Pancreas (tissue), 10 donors: Measurements from ENCODE around the gene ABR. TPM values are rescaled to one million over a fixed set of nuclear protein-coding genes. Genes with fewer than 3 reads are reported as not detected.

ENCODE experiments used
- ATAC-seq, 4 donors: fragments of 200-7000 bp; cut with Tn5 transposase; one replicate each; pipeline versions ENCODE4 v1.8.0 to v1.9.1; 2020; ENCODE audit warnings: mild to moderate bottlenecking in 4 of 4, moderate library complexity in 4 of 4
- DNase-seq, 6 donors: peaks; one replicate each; pipeline ENCODE4 v3.0.0-alpha.2; 2020
- FAIRE-seq: peaks from 2 replicates; lab custom pipeline; 2012; peaks lifted over from hg19 to GRCh38; lab: Jason Lieb, UNC
- H3K27ac ChIP-seq, 4 donors: fragments of 200-600 bp; sonication (generic); 1 replicate in 3 of 4; 2 replicates in 1 of 4; pipeline versions ENCODE4 v1.5.0 to v1.8.0; 2020
- H3K27me3 ChIP-seq, 4 donors: fragments of 200-600 bp; one replicate each; pipeline ENCODE4 v1.8.0; 2021
- H3K36me3 ChIP-seq, 3 donors: fragments of 200-600 bp; sonication (generic) in 1 of 3; one replicate each; pipeline versions ENCODE4 v1.5.0 to v1.8.0; 2020 to 2021
- H3K4me1 ChIP-seq, 3 donors: fragments of 200-600 bp; one replicate each; pipeline ENCODE4 v1.8.0; 2021
- H3K4me3 ChIP-seq, 4 donors: fragments of 200-600 bp; sonication (generic) in 2 of 4; one replicate each; pipeline versions ENCODE4 v1.5.0 to v1.8.0; 2020 to 2021
- H3K9me3 ChIP-seq, 4 donors: fragments of 200-600 bp; one replicate each; pipeline ENCODE4 v1.8.0; 2021
- CTCF ChIP-seq, 4 donors: fragments of 200-600 bp; sonication (generic) in 3 of 4; IDR thresholded peaks; one replicate each; pipeline versions ENCODE4 v1.5.0 to v1.8.0; 2021; ENCODE audit warnings: antibody characterized with exemption in 4 of 4
- WGBS, 2 donors: extraction: QIAGEN DNeasy Blood & Tissue Kit; methylation state at CpG; one replicate each; pipeline ENCODE4 v1.1.7; 2013; 5-methylcytosine and 5-hydroxymethylcytosine counted together
- intact Hi-C, 3 donors: fragments of 100-400 bp; cut with DNase I; formaldehyde crosslinking; loops; one replicate each; pipeline versions ENCODE4 v1.11.1 to v1.14.2; 2022
- polyA plus RNA-seq, 2 donors: library from polyadenylated mRNA; stranded (reverse); fragments of 200-250 nt; gene quantifications; one replicate each; pipeline ENCODE4 v1.2.3, GENCODE V29; 2013
- total RNA-seq, 6 donors: library from RNA; stranded (reverse); fragmentation: NEBNext Ultra II Directional in 4 of 6; extraction: Animal tissue kit (Norgen Biotek cat#: 25700) in 4 of 6; gene quantifications; one replicate each; pipeline versions ENCODE4 v1.2.1 to v1.2.4, GENCODE V29; 2021 to 2023
- donor health status: healthy with polysubstance abuse.
- donor health status: DM: no; HTN: no; CAD: no; lungs with moderate emphysema.
- donor health status: DM: no; HTN: no; CAD: no.
- donor health status: control.
- donor health status: control.
- donor health status: Bipolar disorder and iron deficiency.
- donor health status: DM: yes; HTN: yes; CAD: no.
- donor health status: DM: no; HTN: no; CAD: no.
- donor health status: DM: no; HTN: no; CAD: no.
- donor health status: DM: yes; HTN: yes; CAD: no.

The ABR gene
- total and polyA plus RNA-seq, 8 donors = 15.4 to 65.7 (median 28.4) TPM

DNA sequence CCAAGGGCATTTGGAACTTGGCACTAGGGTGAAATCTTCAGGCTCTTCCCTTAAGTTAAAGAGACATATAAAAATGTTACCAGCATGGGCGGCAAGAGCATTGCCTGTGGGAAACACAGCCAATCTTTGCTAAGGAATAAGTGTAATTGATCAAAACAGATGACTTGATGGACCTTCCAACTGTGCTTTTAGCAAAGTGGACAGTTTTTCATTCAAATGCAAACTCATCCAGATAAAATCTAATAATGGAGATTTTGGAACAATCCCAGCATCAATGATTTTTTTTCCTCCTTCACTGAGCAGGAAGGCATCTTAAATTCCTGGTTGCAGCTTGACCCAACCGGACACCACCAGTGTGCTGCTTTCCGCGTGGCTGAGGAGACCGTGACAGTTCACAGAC, 47.6 kb upstream of the ABR start:
- Histone ChIP-seq H3K27ac (no peak overlapping the region), H3K9me3 (no peaks in the 10 kb centered on the region), H3K4me1 (peaks cover 0 to 3% (median 0%) of the 10 kb centered on the region in 3 donors), H3K36me3 (no peaks in the 10 kb centered on the region), H3K27me3 (peaks cover 0 to 10% (median 2%) of the 10 kb centered on the region in 4 donors), H3K4me3 (peak overlapping the region in 1 of 4 donors; percentile 61)
- no peak for TF ChIP-seq CTCF (IDR thresholded peaks at IDR 0.05)
- 71 to 89% methylated on average over 5 of the region's 5 CpGs for WGBS, 2 donors
- FAIRE-seq (no peak), DNase-seq (no peak), ATAC-seq (no peak)
- intact Hi-C loops = no loop called here

- peaks cover 0 to 3% (median 0%) of the 10 kb centered on the region in 3 donors for H3K4me1 ChIP-seq
- ATAC-seq (no peak), FAIRE-seq (no peak), DNase-seq (no peak)
- no peak overlapping the region for H3K4me3 ChIP-seq
- intact Hi-C loops = no loop called here
- H3K27ac ChIP-seq = no peak overlapping the region
- no peak for TF ChIP-seq CTCF (IDR thresholded peaks at IDR 0.05)
- 59 to 60% methylated on average over 3 of the region's 3 CpGs for WGBS, 2 donors
- H3K36me3 ChIP-seq = no peaks in the 10 kb centered on the region
- H3K9me3 ChIP-seq = no peaks in the 10 kb centered on the region
- peaks cover 0 to 10% (median 2%) of the 10 kb centered on the region in 4 donors for H3K27me3 ChIP-seq
Observed at GRCh38 chr17:1226308-1226707, 46.5 kb upstream of the ABR start.

DNA sequence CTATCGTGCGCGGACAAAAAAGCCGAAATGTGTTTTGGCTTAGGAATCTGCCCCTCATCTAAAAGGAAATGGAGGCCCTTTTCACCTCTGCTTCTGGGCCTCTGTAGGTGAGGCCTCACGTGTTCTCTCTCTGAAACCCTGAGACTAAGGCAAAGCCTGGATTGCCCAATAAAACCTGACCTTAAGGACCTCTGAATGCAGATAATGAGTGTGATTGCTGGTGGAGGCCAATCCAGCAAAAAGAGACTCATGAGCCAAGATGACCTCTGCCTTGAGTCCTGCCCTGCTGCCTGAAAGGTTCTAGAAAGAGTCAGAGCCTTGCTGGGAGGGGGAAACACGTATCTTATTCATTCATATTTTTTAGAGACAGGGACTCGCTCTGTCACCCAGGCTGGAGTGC, 44.5 kb upstream of the ABR start:
- Histone ChIP-seq H3K36me3 (no peaks in the 10 kb centered on the region), H3K4me1 (peaks cover 0 to 3% (median 0%) of the 10 kb centered on the region in 3 donors), H3K4me3 (no peak overlapping the region), H3K27me3 (no peaks in the 10 kb centered on the region), H3K9me3 (no peaks in the 10 kb centered on the region), H3K27ac (no peak overlapping the region)
- WGBS, 2 donors = 91 to 93% methylated on average over 7 of the region's 7 CpGs
- ATAC-seq = no peak
- intact Hi-C loops = no loop called here
- no peak for DNase-seq
- TF ChIP-seq CTCF (IDR thresholded peaks at IDR 0.05) = no peak
- FAIRE-seq = no peak

DNA sequence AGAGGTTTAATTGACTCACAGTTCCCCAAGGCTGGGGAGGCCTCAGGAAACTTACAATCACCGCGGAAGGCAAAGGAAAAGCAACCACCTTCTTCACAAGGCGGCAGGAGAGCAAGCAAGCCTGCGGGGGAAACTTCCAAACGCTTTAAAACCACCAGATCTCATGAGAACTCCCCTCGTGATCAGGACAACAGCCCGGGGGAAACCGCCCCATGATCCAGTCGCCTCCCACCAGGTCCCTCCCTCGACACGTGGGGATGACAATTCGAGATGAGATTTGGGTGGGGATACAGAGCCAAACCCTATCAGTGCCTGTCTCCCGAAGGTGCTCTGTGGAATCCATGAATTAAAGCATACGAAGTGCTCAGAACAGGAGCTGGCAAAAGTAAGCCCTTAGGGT, 43.9 kb upstream of the ABR start:
- no peak for FAIRE-seq
- Histone ChIP-seq H3K4me1 (peaks cover 0 to 3% (median 0%) of the 10 kb centered on the region in 3 donors), H3K27me3 (no peaks in the 10 kb centered on the region), H3K4me3 (no peak overlapping the region), H3K9me3 (no peaks in the 10 kb centered on the region), H3K36me3 (no peaks in the 10 kb centered on the region), H3K27ac (no peak overlapping the region)
- intact Hi-C loops = no loop called here
- no peak for ATAC-seq
- TF ChIP-seq CTCF (IDR thresholded peaks at IDR 0.05) = no peak
- no peak for DNase-seq
- WGBS, 2 donors = 76 to 84% methylated on average over 14 of the region's 14 CpGs

DNA sequence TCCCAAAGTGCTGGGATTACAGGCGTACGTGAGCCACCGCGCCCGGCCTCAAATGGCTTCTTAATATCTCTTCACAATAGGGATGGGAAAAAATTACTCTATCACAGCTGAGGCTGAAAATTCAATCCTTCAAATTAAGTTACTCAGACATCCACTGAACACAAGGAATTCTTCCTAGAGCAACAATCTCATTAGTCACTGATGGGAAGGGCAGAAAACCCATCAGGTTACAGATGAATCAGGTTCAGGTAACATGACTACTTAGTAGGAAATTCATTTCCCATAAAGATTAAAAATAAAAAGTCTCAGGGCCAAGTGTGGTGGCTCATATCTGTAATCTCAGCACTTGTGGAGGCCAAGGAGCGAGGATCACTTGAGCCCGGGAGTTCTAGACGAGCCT, 42.5 kb upstream of the ABR start:
- DNase-seq (no peak), ATAC-seq (no peak), FAIRE-seq (no peak)
- Histone ChIP-seq H3K4me1 (no peaks in the 10 kb centered on the region), H3K27ac (no peak overlapping the region), H3K36me3 (no peaks in the 10 kb centered on the region), H3K27me3 (peaks cover 0 to under 1% (median 0%) of the 10 kb centered on the region in 4 donors), H3K4me3 (no peak overlapping the region), H3K9me3 (no peaks in the 10 kb centered on the region)
- intact Hi-C loops = no loop called here
- WGBS, 2 donors = 73 to 86% methylated on average over 8 of the region's 8 CpGs
- TF ChIP-seq CTCF (IDR thresholded peaks at IDR 0.05) = no peak
